HEK293 (cell line): ENCODE data around the gene PTPN3.

ENCODE experiments used
- CTCF ChIA-PET: fragments of 350-600 bp; formaldehyde crosslinking; extraction: SDS; loops from one replicate; lab custom pipeline; 2021; ENCODE audit warnings: antibody characterized with exemption; lab: Yijun Ruan, JAX
- POLR2A ChIA-PET: fragments of 300-600 bp; formaldehyde crosslinking; extraction: SDS; loops from one replicate; lab custom pipeline; 2020; ENCODE audit warnings: antibody characterized with exemption, inconsistent platforms; lab: Yijun Ruan, JAX
- H3K27ac ChIP-seq: fragments of 200-500 bp; sonication (Bioruptor generic); 2 replicates; pipeline ENCODE4 v1.5.1; 2014; ENCODE audit warnings: low read depth, low read length, control low read depth, inconsistent platforms; ENCODE audit errors: extremely low read depth
- H3K36me3 ChIP-seq, 2 experiments: fragments of 200-500 bp in 1 of 2; sonication (Bioruptor generic) in 1 of 2; 1 replicate in 1 of 2; 2 replicates in 1 of 2; pipeline ENCODE4 v1.5.1; 2014 to 2017; ENCODE audit warnings: inconsistent platforms in 2 of 2, low read length in 2 of 2; ENCODE audit not compliant: control insufficient read depth in 2 of 2, insufficient read depth in 1 of 2
- H3K4me1 ChIP-seq: fragments of 200-500 bp; sonication (Bioruptor generic); 2 replicates; pipeline ENCODE4 v1.5.1; 2014; ENCODE audit warnings: mild to moderate bottlenecking, low read length, inconsistent platforms; ENCODE audit not compliant: control insufficient read depth, insufficient read depth
- H3K4me3 ChIP-seq: 2 replicates; pipeline ENCODE4 v1.5.1; 2011; ENCODE audit warnings: low read depth, mild to moderate bottlenecking, control low read depth, low read length, moderate library complexity
- H3K9me3 ChIP-seq: fragments of 200-500 bp; sonication (Bioruptor generic); 2 replicates; pipeline ENCODE4 v1.5.1; 2014; ENCODE audit warnings: low read depth, low read length, inconsistent platforms; ENCODE audit not compliant: control insufficient read depth, insufficient read depth
- AEBP2 ChIP-seq: fragments of 450-650 bp; formaldehyde crosslinking; IDR thresholded peaks from 2 replicates; pipeline ENCODE4 v1.5.1; 2016; ENCODE audit warnings: missing biosample characterization, missing genetic modification characterization, borderline replicate concordance
- CTCF ChIP-seq: fragments of 450-650 bp; formaldehyde crosslinking; IDR thresholded peaks from 2 replicates; pipeline ENCODE4 v1.5.1; 2016; ENCODE audit warnings: missing biosample characterization, missing genetic modification characterization
- GLIS1 ChIP-seq: fragments of 450-650 bp; formaldehyde crosslinking; IDR thresholded peaks from 2 replicates; pipeline ENCODE4 v1.5.1; 2016; ENCODE audit warnings: missing biosample characterization, missing genetic modification characterization
- OVOL3 ChIP-seq: fragments of 450-650 bp; formaldehyde crosslinking; IDR thresholded peaks from 2 replicates; pipeline ENCODE4 v1.5.1; 2016; ENCODE audit warnings: missing biosample characterization, missing genetic modification characterization
- PRDM6 ChIP-seq: fragments of 450-650 bp; formaldehyde crosslinking; IDR thresholded peaks from 2 replicates; pipeline ENCODE4 v1.5.1; 2017; ENCODE audit warnings: missing biosample characterization, missing genetic modification characterization
- SCRT1 ChIP-seq: fragments of 450-650 bp; formaldehyde crosslinking; IDR thresholded peaks from 2 replicates; pipeline ENCODE4 v1.5.1; 2016; ENCODE audit warnings: missing biosample characterization, missing genetic modification characterization, borderline replicate concordance
- SP2 ChIP-seq: fragments of 450-650 bp; formaldehyde crosslinking; IDR thresholded peaks from 2 replicates; pipeline ENCODE4 v1.5.1; 2016; ENCODE audit warnings: missing biosample characterization, missing genetic modification characterization
- TRIM28 ChIP-seq: IDR thresholded peaks from 2 replicates; pipeline ENCODE4 v1.6.1; 2011; ENCODE audit warnings: low read length, control low read depth, borderline replicate concordance
- ZBTB20 ChIP-seq: fragments of 450-650 bp; formaldehyde crosslinking; IDR thresholded peaks from 2 replicates; pipeline ENCODE4 v1.5.1; 2016; ENCODE audit warnings: missing biosample characterization, missing genetic modification characterization
- ZFP3 ChIP-seq: fragments of 450-650 bp; formaldehyde crosslinking; IDR thresholded peaks from 2 replicates; pipeline ENCODE4 v1.5.1; 2016; ENCODE audit warnings: low read depth, missing biosample characterization, missing genetic modification characterization
- ZNF155 ChIP-seq: fragments of 450-650 bp; formaldehyde crosslinking; IDR thresholded peaks from 2 replicates; pipeline ENCODE4 v1.5.1; 2016; ENCODE audit warnings: missing biosample characterization, missing genetic modification characterization
- ZNF223 ChIP-seq: fragments of 450-650 bp; formaldehyde crosslinking; IDR thresholded peaks from 2 replicates; pipeline ENCODE4 v1.5.1; 2016; ENCODE audit warnings: missing biosample characterization, missing genetic modification characterization
- ZNF248 ChIP-seq: fragments of 450-650 bp; formaldehyde crosslinking; IDR thresholded peaks from 2 replicates; pipeline ENCODE4 v1.5.1; 2017; ENCODE audit warnings: missing biosample characterization, missing genetic modification characterization
- ZNF362 ChIP-seq: fragments of 450-650 bp; formaldehyde crosslinking; IDR thresholded peaks from 2 replicates; pipeline ENCODE4 v1.5.1; 2016; ENCODE audit warnings: missing biosample characterization, missing genetic modification characterization
- ZNF366 ChIP-seq: fragments of 450-650 bp; formaldehyde crosslinking; conservative IDR thresholded peaks from 2 replicates; pipeline ENCODE4 v1.5.1; 2016; ENCODE audit warnings: missing biosample characterization, missing genetic modification characterization
- ZNF404 ChIP-seq: fragments of 450-650 bp; formaldehyde crosslinking; IDR thresholded peaks from 2 replicates; pipeline ENCODE4 v1.5.1; 2017; ENCODE audit warnings: missing biosample characterization, missing genetic modification characterization
- ZNF514 ChIP-seq: fragments of 450-650 bp; formaldehyde crosslinking; IDR thresholded peaks from 2 replicates; pipeline ENCODE4 v1.5.1; 2016; ENCODE audit warnings: missing biosample characterization, missing genetic modification characterization
- ZNF548 ChIP-seq: fragments of 450-650 bp; formaldehyde crosslinking; IDR thresholded peaks from 2 replicates; pipeline ENCODE4 v1.5.1; 2016; ENCODE audit warnings: missing biosample characterization, missing genetic modification characterization
- ZNF555 ChIP-seq: fragments of 450-650 bp; formaldehyde crosslinking; conservative IDR thresholded peaks from 2 replicates; pipeline ENCODE4 v1.5.1; 2017; ENCODE audit warnings: missing biosample characterization, mild to moderate bottlenecking, missing genetic modification characterization, inconsistent platforms
- ZNF704 ChIP-seq: fragments of 450-650 bp; formaldehyde crosslinking; IDR thresholded peaks from 2 replicates; pipeline ENCODE4 v1.5.1; 2016; ENCODE audit warnings: missing biosample characterization, missing genetic modification characterization
- TF ChIP-seq, protein P1 (sequence below): fragments of 450-650 bp; IDR thresholded peaks from 2 replicates; pipeline ENCODE4 v1.5.1; 2018; ENCODE audit warnings: missing biosample characterization, mild to moderate bottlenecking, missing genetic modification characterization
- TF ChIP-seq, protein P2 (sequence below): fragments of 450-650 bp; formaldehyde crosslinking; IDR thresholded peaks from 2 replicates; pipeline ENCODE4 v1.5.1; 2017; ENCODE audit warnings: missing biosample characterization, missing genetic modification characterization

The PTPN3 gene

GRCh38 chr9:109456811-109457210 lies 41.3 kb downstream of the PTPN3 start:
- H3K9me3 ChIP-seq: no peaks in the 10 kb centered on the region
- ChIA-PET CTCF (interaction anchor here (0.7 to 2.6 kb wide), 3 partner anchors 12 to 16 kb away, joined by 3 to 16 read pairs (median 15); no protein-coding TSS in a partner anchor), POLR2A (no interaction called here)
- H3K4me1 ChIP-seq: 0 out of 2 replicates have a peak, but pooled peaks cover 3% of the 10 kb centered on the region
- TF ChIP-seq ZFP3 (no peak), ZNF223 (tag by site-specific recombination) (no peak), ZNF555 (tag by site-specific recombination) (no peak), ZNF155 (tag by site-specific recombination) (no peak), ZNF548 (tag by site-specific recombination) (no peak), ZNF366 (tag by site-specific recombination) (no peak)
- TF ChIP-seq, protein P1, sequence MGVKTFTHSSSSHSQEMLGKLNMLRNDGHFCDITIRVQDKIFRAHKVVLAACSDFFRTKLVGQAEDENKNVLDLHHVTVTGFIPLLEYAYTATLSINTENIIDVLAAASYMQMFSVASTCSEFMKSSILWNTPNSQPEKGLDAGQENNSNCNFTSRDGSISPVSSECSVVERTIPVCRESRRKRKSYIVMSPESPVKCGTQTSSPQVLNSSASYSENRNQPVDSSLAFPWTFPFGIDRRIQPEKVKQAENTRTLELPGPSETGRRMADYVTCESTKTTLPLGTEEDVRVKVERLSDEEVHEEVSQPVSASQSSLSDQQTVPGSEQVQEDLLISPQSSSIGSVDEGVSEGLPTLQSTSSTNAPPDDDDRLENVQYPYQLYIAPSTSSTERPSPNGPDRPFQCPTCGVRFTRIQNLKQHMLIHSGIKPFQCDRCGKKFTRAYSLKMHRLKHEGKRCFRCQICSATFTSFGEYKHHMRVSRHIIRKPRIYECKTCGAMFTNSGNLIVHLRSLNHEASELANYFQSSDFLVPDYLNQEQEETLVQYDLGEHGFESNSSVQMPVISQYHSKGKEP (tag by site-specific recombination): no peak
- H3K36me3 ChIP-seq: peaks cover 0 to 26% of the 10 kb centered on the region in 2 experiments; a peak in 1 of 3 replicates
- H3K27ac ChIP-seq: no peak overlapping the region
- H3K4me3 ChIP-seq: no peak overlapping the region

GRCh38 chr9:109455861-109456260 lies 42.2 kb downstream of the PTPN3 start:
- no peak overlapping the region for H3K4me3 ChIP-seq
- CTCF ChIA-PET: interaction anchor here (0.7 to 3.9 kb wide), 6 partner anchors 9 to 69 kb away, joined by 3 to 19 read pairs (median 3); no protein-coding TSS in a partner anchor
- no peaks in the 10 kb centered on the region for H3K9me3 ChIP-seq
- TF ChIP-seq AEBP2 (tag by site-specific recombination) (no peak), ZNF362 (no peak), ZNF704 (tag by site-specific recombination) (no peak), TRIM28 (no peak), ZNF248 (tag by site-specific recombination) (no peak), GLIS1 (no peak), OVOL3 (tag by site-specific recombination) (no peak), ZNF514 (tag by site-specific recombination) (no peak), PRDM6 (no peak), SCRT1 (tag by site-specific recombination) (no peak), SP2 (tag by site-specific recombination) (no peak), ZBTB20 (tag by site-specific recombination) (no peak), ZNF404 (tag by site-specific recombination) (no peak), CTCF (tag by site-specific recombination) (no peak)
- TF ChIP-seq, protein P2, sequence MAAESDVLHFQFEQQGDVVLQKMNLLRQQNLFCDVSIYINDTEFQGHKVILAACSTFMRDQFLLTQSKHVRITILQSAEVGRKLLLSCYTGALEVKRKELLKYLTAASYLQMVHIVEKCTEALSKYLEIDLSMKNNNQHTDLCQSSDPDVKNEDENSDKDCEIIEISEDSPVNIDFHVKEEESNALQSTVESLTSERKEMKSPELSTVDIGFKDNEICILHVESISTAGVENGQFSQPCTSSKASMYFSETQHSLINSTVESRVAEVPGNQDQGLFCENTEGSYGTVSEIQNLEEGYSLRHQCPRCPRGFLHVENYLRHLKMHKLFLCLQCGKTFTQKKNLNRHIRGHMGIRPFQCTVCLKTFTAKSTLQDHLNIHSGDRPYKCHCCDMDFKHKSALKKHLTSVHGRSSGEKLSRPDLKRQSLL: no peak
- POLR2A ChIA-PET: no interaction called here
- 0 out of 2 replicates have a peak, but pooled peaks cover 3% of the 10 kb centered on the region for H3K4me1 ChIP-seq
- peaks cover 0 to 20% of the 10 kb centered on the region in 2 experiments; a peak in 1 of 3 replicates for H3K36me3 ChIP-seq
- H3K27ac ChIP-seq: no peak overlapping the region
